ENCODE measurements around the gene HOOK2. TPM values are rescaled to one million over a fixed set of nuclear protein-coding genes. Genes with fewer than 3 reads are reported as not detected.

HOOK2 gene
- total and polyA plus RNA-seq, 9 of the 15 experiments (the other 6 are each of a cell fraction or from before 2014, with no cell fraction given): 1.3 to 17.2 (median 9.9) TPM

- peak; percentile 4; the same call in 1 of the 2 replicates for TF ChIP-seq REST (IDR thresholded peaks at IDR 0.05; ENCODE audit: borderline replicate concordance)
- 0 out of 2 replicates have a peak, but pooled peaks have one; percentile 51 for TF ChIP-seq REST (CRISPR knock-in tag; IDR thresholded peaks at IDR 0.05; ENCODE audit: low read depth)
- peak; percentile 94 for TF ChIP-seq PCBP1 (IDR thresholded peaks at IDR 0.05; ENCODE audit: low read depth, low read length, poor library complexity, severe bottlenecking)
- no peak for TF ChIP-seq MCM7 (IDR thresholded peaks at IDR 0.05)
- TF ChIP-seq ZBTB7A (IDR thresholded peaks at IDR 0.05; ENCODE audit: borderline replicate concordance, control insufficient read depth, low read depth, low read length): peak; percentile 23; the same call in 1 of the 2 replicates
- no peak for TF ChIP-seq XRCC3 (IDR thresholded peaks at IDR 0.05)
- no peak for TF ChIP-seq RFX1 (IDR thresholded peaks at IDR 0.05)
- peak; percentile 66 for TF ChIP-seq RB1 (IDR thresholded peaks at IDR 0.05; ENCODE audit: low read depth)
- TF ChIP-seq RBM34 (IDR thresholded peaks at IDR 0.05; ENCODE audit: borderline replicate concordance, insufficient read depth, low read length): 0 out of 2 replicates have a peak, but pooled peaks have one; percentile 63
- no peak for TF ChIP-seq SMC3 (conservative IDR thresholded peaks at IDR 0.05; ENCODE audit: insufficient read depth, low read depth, low read length)
- no peak for TF ChIP-seq BMI1 (IDR thresholded peaks at IDR 0.05; ENCODE audit: low read length)
- TF ChIP-seq FUS (optimal IDR thresholded peaks at IDR 0.05; ENCODE audit: low read depth, low read length): peak; percentile 99
- peak; percentile 68 for TF ChIP-seq MEIS2 (IDR thresholded peaks at IDR 0.05; ENCODE audit: partially characterized antibody)
- peak; percentile 91 for TF ChIP-seq POLR2AphosphoS2 (IDR thresholded peaks at IDR 0.05; ENCODE audit: low read length)
- TF ChIP-seq PCBP2 (IDR thresholded peaks at IDR 0.05; ENCODE audit: low read depth, low read length, poor library complexity, severe bottlenecking): peak; percentile 79
- TF ChIP-seq SMAD2 (IDR thresholded peaks at IDR 0.05; ENCODE audit: low read depth, low read length): no peak
- TF ChIP-seq NRF1 (conservative IDR thresholded peaks at IDR 0.05 in 1 of 2, IDR thresholded peaks at IDR 0.05 in 1 of 2): peak; percentile 93 to 94
- TF ChIP-seq CEBPG (CRISPR knock-in tag; IDR thresholded peaks at IDR 0.05): no peak
- no peak for TF ChIP-seq CEBPG (tag; conservative IDR thresholded peaks at IDR 0.05 in 1 of 2, IDR thresholded peaks at IDR 0.05 in 1 of 2)
- TF ChIP-seq C11orf30 (IDR thresholded peaks at IDR 0.05; ENCODE audit: low read depth): no peak; the same call in 1 of the 2 replicates
- TF ChIP-seq HDAC8 (tag; IDR thresholded peaks at IDR 0.05): no peak
Observed at GRCh38 chr19:12793290-12794195, 18.2 kb upstream of the HOOK2 start (continued).
